Smooth muscle cell (in vitro differentiated cells): ENCODE measurements around the gene RIT2. TPM values are rescaled to one million over a fixed set of nuclear protein-coding genes. Genes with fewer than 3 reads are reported as not detected.

Source experiments
- DNase-seq: peaks from one replicate; lab custom pipeline; 2025; ENCODE audit not compliant: unreplicated experiment; lab: John Stamatoyannopoulos, UW
- H2AFZ ChIP-seq: fragments of 200-600 bp; sonication (generic); 2 replicates; pipeline ENCODE4 v1.6.0; 2016; ENCODE audit warnings: antibody characterized with exemption, low read depth, mild to moderate bottlenecking
- H3F3A ChIP-seq: fragments of 200-600 bp; sonication (generic); 2 replicates; pipeline ENCODE4 v1.6.0; 2017; ENCODE audit warnings: antibody characterized with exemption, low read depth
- H3K27ac ChIP-seq: fragments of 200-600 bp; sonication (generic); 2 replicates; pipeline ENCODE4 v1.5.1; 2016; ENCODE audit warnings: low read depth, mild to moderate bottlenecking
- H3K27me3 ChIP-seq: fragments of 200-600 bp; sonication (generic); 2 replicates; pipeline ENCODE4 v1.6.1; 2016; ENCODE audit warnings: low read depth, mild to moderate bottlenecking
- H3K36me3 ChIP-seq: fragments of 200-600 bp; sonication (generic); 2 replicates; pipeline ENCODE4 v1.5.1; 2016; ENCODE audit warnings: low read depth
- H3K4me1 ChIP-seq: fragments of 200-600 bp; sonication (generic); 2 replicates; pipeline ENCODE4 v1.5.1; 2016; ENCODE audit warnings: low read depth
- H3K4me2 ChIP-seq: fragments of 200-600 bp; sonication (generic); 2 replicates; pipeline ENCODE4 v1.6.0; 2016; ENCODE audit warnings: mild to moderate bottlenecking
- H3K4me3 ChIP-seq: fragments of 200-600 bp; sonication (generic); 2 replicates; pipeline ENCODE4 v1.5.1; 2016; ENCODE audit warnings: mild to moderate bottlenecking
- H3K79me2 ChIP-seq: fragments of 200-600 bp; sonication (generic); 2 replicates; pipeline ENCODE4 v1.6.0; 2016; ENCODE audit warnings: low read depth, mild to moderate bottlenecking
- H3K9ac ChIP-seq: fragments of 200-600 bp; sonication (generic); 2 replicates; pipeline ENCODE4 v1.6.0; 2016; ENCODE audit warnings: low read depth
- H3K9me3 ChIP-seq: fragments of 200-600 bp; sonication (generic); replicated peaks from 2 replicates; pipeline ENCODE4 v1.5.1; 2016; ENCODE audit warnings: low read depth
- H4K20me1 ChIP-seq: fragments of 200-600 bp; sonication (generic); 2 replicates; pipeline ENCODE4 v1.6.0; 2016; ENCODE audit warnings: low read depth
- WGBS: methylation state at CpG from one replicate; pipeline ENCODE4 v1.1.7; 2016; ENCODE audit warnings: low lambda C conversion rate; 5-methylcytosine and 5-hydroxymethylcytosine counted together
- polyA plus RNA-seq: library from polyadenylated mRNA; unstranded; fragments of >200 nt; fragmentation: Nextera tagmentation; extraction: Ambion mirVana; gene quantifications from 2 replicates; pipeline ENCODE4 v1.2.1, GENCODE V29; 2016
- total RNA-seq: library from RNA; depleted of rRNA; stranded (reverse); fragments of >200 nt; gene quantifications from 2 replicates; pipeline ENCODE4 v1.2.3, GENCODE V29; 2014
- TF ChIP-seq, protein P1 (sequence below): fragments of 200-600 bp; sonication (generic); IDR thresholded peaks from 2 replicates; pipeline ENCODE4 v1.5.1; 2017; ENCODE audit warnings: borderline replicate concordance, mild to moderate bottlenecking, antibody characterized with exemption; ENCODE audit not compliant: insufficient read depth, poor library complexity, severe bottlenecking

RIT2 gene
- total and polyA plus RNA-seq, 2 experiments from 2014 or later: not detected

DNA sequence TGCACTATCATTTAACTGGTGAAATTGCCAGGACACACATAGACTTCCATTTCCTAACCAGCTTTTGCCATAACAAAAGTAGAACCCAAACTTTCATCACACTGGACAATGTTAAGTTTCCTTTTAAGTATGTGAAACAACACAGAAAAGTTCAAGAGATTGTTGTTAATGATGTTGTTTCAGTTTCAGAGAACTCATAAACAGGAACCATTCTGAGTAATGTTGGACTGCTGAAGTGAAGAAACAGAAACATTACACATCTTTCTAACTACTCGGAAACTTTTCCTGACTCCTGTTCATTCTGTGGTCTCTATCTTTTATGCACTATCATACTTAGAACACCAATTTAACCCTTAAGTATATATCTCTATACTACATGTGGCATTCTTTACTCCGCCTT, 179.2 kb downstream of the RIT2 start:
- Histone ChIP-seq H3K27ac (no peak overlapping the region), H4K20me1 (no peaks in the 10 kb centered on the region), H3K4me1 (peaks cover 10% of the 10 kb centered on the region), H3K36me3 (no peaks in the 10 kb centered on the region), H3K9me3 (no peaks in the 10 kb centered on the region), H3F3A (no peaks in the 10 kb centered on the region), H3K4me2 (no peak overlapping the region), H3K27me3 (no peaks in the 10 kb centered on the region), H3K4me3 (no peak overlapping the region), H3K79me2 (no peaks in the 10 kb centered on the region), H2AFZ (no peak overlapping the region), H3K9ac (no peak overlapping the region)
- WGBS: 49% methylated on average over 2 of the region's 2 CpGs
- TF ChIP-seq, protein P1, sequence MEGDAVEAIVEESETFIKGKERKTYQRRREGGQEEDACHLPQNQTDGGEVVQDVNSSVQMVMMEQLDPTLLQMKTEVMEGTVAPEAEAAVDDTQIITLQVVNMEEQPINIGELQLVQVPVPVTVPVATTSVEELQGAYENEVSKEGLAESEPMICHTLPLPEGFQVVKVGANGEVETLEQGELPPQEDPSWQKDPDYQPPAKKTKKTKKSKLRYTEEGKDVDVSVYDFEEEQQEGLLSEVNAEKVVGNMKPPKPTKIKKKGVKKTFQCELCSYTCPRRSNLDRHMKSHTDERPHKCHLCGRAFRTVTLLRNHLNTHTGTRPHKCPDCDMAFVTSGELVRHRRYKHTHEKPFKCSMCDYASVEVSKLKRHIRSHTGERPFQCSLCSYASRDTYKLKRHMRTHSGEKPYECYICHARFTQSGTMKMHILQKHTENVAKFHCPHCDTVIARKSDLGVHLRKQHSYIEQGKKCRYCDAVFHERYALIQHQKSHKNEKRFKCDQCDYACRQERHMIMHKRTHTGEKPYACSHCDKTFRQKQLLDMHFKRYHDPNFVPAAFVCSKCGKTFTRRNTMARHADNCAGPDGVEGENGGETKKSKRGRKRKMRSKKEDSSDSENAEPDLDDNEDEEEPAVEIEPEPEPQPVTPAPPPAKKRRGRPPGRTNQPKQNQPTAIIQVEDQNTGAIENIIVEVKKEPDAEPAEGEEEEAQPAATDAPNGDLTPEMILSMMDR: no peak
- DNase-seq: no peak

DNA sequence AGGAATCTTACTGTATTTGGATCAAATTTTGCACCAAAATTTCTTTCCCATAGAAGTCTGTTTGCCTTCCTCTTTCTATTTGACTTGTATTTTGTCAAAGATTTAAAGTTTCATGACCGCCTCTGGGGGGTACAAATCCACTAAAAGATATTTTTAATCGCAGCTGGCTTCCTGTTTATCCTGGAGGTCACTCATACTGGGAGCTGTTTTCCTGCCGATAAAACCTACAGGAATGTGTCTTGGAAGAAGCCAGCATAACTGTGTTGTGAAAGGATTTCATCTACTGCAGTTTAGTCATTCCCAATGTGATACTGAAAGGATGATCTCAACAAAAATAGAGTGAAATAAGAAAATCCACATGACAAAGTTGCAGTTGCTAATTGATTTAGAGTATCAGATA, 184.0 kb downstream of the RIT2 start:
- peak overlapping the region; percentile 85 for H3K27ac ChIP-seq
- no peaks in the 10 kb centered on the region for H3K79me2 ChIP-seq
- H3K36me3 ChIP-seq: no peaks in the 10 kb centered on the region
- WGBS: 17% methylated on average over 3 of the region's 3 CpGs
- H3F3A ChIP-seq: peaks cover 8% of the 10 kb centered on the region
- peak overlapping the region; percentile 5 for H3K9ac ChIP-seq
- H2AFZ ChIP-seq: peak overlapping the region; percentile 0
- peak overlapping the region; percentile 77 for H3K4me2 ChIP-seq
- no peaks in the 10 kb centered on the region for H4K20me1 ChIP-seq
- no peak for DNase-seq
- H3K4me1 ChIP-seq: no peaks in the 10 kb centered on the region
- H3K27me3 ChIP-seq: no peaks in the 10 kb centered on the region
- H3K4me3 ChIP-seq: peak overlapping the region; percentile 23
- TF ChIP-seq, protein P1: no peak
- no peaks in the 10 kb centered on the region for H3K9me3 ChIP-seq

DNA sequence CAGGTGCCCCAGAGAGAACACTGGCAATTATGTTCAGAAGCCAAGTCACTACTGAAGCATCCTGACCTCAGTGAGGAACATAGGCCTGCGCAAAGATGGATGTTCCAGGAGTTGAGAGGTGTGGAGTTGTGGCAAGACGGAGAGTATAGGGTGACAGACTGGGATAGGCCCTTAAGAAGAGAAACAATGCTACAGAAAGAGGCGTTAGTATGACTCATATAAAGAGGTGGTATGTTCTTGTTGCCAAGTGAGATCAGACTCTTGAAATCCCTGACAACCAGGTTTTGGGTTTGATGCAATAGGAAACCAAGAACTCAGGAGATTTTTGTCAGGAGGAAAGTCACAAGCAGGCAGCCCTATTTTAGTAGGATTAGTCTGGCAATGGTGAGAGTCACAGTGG, 185.6 kb downstream of the RIT2 start:
- Histone ChIP-seq H3F3A (peaks cover 8% of the 10 kb centered on the region), H3K9ac (no peak overlapping the region), H3K79me2 (no peaks in the 10 kb centered on the region), H3K27ac (peak overlapping the region; percentile 85), H3K27me3 (no peaks in the 10 kb centered on the region), H3K4me1 (no peaks in the 10 kb centered on the region), H2AFZ (peak overlapping the region; percentile 23), H3K4me3 (no peak overlapping the region), H3K4me2 (no peak overlapping the region), H3K9me3 (no peaks in the 10 kb centered on the region), H4K20me1 (no peaks in the 10 kb centered on the region), H3K36me3 (no peaks in the 10 kb centered on the region)
- TF ChIP-seq, protein P1: no peak
- 76% methylated on average over 3 of the region's 3 CpGs for WGBS
- DNase-seq: no peak

DNA sequence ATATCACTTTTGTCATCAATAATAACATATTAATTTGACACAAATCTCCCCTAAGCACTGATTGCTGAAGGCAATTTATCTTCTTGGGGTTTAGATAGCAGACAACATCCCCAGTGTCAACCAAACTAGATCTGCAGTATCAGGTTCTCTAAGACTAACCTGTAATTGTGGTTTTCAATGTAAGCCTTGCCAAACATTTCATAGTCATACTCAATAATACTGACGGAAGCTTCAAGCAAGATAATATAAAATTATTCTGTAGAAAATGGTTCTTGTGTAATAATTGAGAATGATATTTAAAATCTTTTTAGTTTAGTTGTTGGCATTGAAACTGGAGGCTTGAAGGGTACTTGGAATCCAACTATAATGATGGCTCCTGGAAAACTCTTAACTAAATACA, 186.3 kb downstream of the RIT2 start:
- 69% methylated on average over 1 of the region's 1 CpG for WGBS
- Histone ChIP-seq H3K79me2 (no peaks in the 10 kb centered on the region), H3K9me3 (no peaks in the 10 kb centered on the region), H3F3A (peaks cover 8% of the 10 kb centered on the region), H2AFZ (no peak overlapping the region), H3K4me2 (no peak overlapping the region), H3K9ac (no peak overlapping the region), H3K27ac (no peak overlapping the region), H3K36me3 (no peaks in the 10 kb centered on the region), H3K27me3 (no peaks in the 10 kb centered on the region), H4K20me1 (no peaks in the 10 kb centered on the region), H3K4me3 (no peak overlapping the region), H3K4me1 (no peaks in the 10 kb centered on the region)
- no peak for DNase-seq
- TF ChIP-seq, protein P1: no peak
